Measurements from ENCODE around the gene COA8. TPM values are rescaled to one million over a fixed set of nuclear protein-coding genes. Genes with fewer than 3 reads are reported as not detected.

The COA8 gene
- polyA plus RNA-seq, 1 donor from 2014 or later = 169 TPM

GRCh38 chr14:103634156-103634555 is 71.4 kb downstream of the COA8 start:
- H3K4me2 ChIP-seq (ENCODE audit: low read length) = no peak overlapping the region
- peaks cover 4% of the 10 kb centered on the region for H3K36me3 ChIP-seq (ENCODE audit: insufficient read depth, low read length)
- no peak overlapping the region for H3K4me3 ChIP-seq (ENCODE audit: low read length)
- no peaks in the 10 kb centered on the region for H3K9me2 ChIP-seq (ENCODE audit: insufficient read depth, low read length)
- no peak overlapping the region for H2AFZ ChIP-seq (ENCODE audit: low read depth, low read length)
- no peaks in the 10 kb centered on the region for H3F3A ChIP-seq (ENCODE audit: insufficient read depth, low read length, poor library complexity, severe bottlenecking)
- H3K27ac ChIP-seq (ENCODE audit: low read length) = no peak overlapping the region
- H3K9me3 ChIP-seq (ENCODE audit: low read length) = no peaks in the 10 kb centered on the region
- H3K79me2 ChIP-seq (replicated peaks; ENCODE audit: insufficient read depth, low read length) = peaks cover 97% of the 10 kb centered on the region
- H4K20me1 ChIP-seq (ENCODE audit: insufficient read depth) = peaks cover 21% of the 10 kb centered on the region
- TF ChIP-seq, protein P1, sequence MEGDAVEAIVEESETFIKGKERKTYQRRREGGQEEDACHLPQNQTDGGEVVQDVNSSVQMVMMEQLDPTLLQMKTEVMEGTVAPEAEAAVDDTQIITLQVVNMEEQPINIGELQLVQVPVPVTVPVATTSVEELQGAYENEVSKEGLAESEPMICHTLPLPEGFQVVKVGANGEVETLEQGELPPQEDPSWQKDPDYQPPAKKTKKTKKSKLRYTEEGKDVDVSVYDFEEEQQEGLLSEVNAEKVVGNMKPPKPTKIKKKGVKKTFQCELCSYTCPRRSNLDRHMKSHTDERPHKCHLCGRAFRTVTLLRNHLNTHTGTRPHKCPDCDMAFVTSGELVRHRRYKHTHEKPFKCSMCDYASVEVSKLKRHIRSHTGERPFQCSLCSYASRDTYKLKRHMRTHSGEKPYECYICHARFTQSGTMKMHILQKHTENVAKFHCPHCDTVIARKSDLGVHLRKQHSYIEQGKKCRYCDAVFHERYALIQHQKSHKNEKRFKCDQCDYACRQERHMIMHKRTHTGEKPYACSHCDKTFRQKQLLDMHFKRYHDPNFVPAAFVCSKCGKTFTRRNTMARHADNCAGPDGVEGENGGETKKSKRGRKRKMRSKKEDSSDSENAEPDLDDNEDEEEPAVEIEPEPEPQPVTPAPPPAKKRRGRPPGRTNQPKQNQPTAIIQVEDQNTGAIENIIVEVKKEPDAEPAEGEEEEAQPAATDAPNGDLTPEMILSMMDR (IDR thresholded peaks at IDR 0.05; ENCODE audit: poor library complexity, severe bottlenecking) = no peak
- TF ChIP-seq RAD21 (conservative IDR thresholded peaks at IDR 0.05) (no peak), TAF1 (IDR thresholded peaks at IDR 0.05; ENCODE audit: low read depth) (no peak), MXI1 (conservative IDR thresholded peaks at IDR 0.05; ENCODE audit: poor library complexity, severe bottlenecking) (no peak), EP300 (conservative IDR thresholded peaks at IDR 0.05; ENCODE audit: poor library complexity, severe bottlenecking) (no peak), REST (IDR thresholded peaks at IDR 0.05; ENCODE audit: borderline replicate concordance) (no peak), EZH2 (IDR thresholded peaks at IDR 0.05; ENCODE audit: borderline replicate concordance, insufficient read depth, low read length, poor library complexity, severe bottlenecking) (no peak), SMC3 (conservative IDR thresholded peaks at IDR 0.05; ENCODE audit: poor library complexity) (no peak), POLR2AphosphoS5 (IDR thresholded peaks at IDR 0.05) (no peak)
- H3K27me3 ChIP-seq (ENCODE audit: insufficient read depth, low read depth, low read length) = no peaks in the 10 kb centered on the region
- H3K9ac ChIP-seq (ENCODE audit: low read length) = no peak overlapping the region

DNA sequence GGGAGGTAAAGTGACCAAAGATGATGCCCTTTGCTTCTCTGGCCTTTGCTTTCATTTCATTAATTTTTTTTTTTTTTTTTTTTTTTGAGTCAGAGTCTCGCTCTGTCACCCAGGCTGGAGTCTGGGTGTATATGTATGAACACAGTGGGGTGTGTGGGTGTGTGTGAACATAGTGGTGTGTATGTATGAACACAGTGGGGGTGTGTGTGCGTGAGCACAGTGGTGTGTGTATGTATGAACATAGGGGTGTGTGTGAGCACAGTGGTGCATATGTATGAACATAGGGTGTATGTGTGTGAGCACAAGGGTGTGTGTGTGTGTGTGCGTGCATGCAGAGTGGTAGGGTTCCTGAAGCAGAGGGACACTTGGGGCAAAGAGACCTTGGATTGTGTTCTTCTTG is 75.8 kb downstream of the COA8 start:
- no peaks in the 10 kb centered on the region for H3K27me3 ChIP-seq (ENCODE audit: insufficient read depth, low read depth, low read length)
- H2AFZ ChIP-seq (ENCODE audit: low read depth, low read length) = no peak overlapping the region
- H3K27ac ChIP-seq (ENCODE audit: low read length) = no peak overlapping the region
- peaks cover 21% of the 10 kb centered on the region for H4K20me1 ChIP-seq (ENCODE audit: insufficient read depth)
- no peak overlapping the region for H3K4me2 ChIP-seq (ENCODE audit: low read length)
- H3K9me3 ChIP-seq (ENCODE audit: low read length) = no peaks in the 10 kb centered on the region
- TF ChIP-seq, protein P1 (IDR thresholded peaks at IDR 0.05; ENCODE audit: poor library complexity, severe bottlenecking) = no peak
- TF ChIP-seq MXI1 (conservative IDR thresholded peaks at IDR 0.05; ENCODE audit: poor library complexity, severe bottlenecking) (no peak), POLR2AphosphoS5 (IDR thresholded peaks at IDR 0.05) (no peak), SMC3 (conservative IDR thresholded peaks at IDR 0.05; ENCODE audit: poor library complexity) (no peak), EZH2 (IDR thresholded peaks at IDR 0.05; ENCODE audit: borderline replicate concordance, insufficient read depth, low read length, poor library complexity, severe bottlenecking) (no peak), RAD21 (conservative IDR thresholded peaks at IDR 0.05) (no peak), REST (IDR thresholded peaks at IDR 0.05; ENCODE audit: borderline replicate concordance) (no peak), TAF1 (IDR thresholded peaks at IDR 0.05; ENCODE audit: low read depth) (no peak), EP300 (conservative IDR thresholded peaks at IDR 0.05; ENCODE audit: poor library complexity, severe bottlenecking) (no peak)
- H3K79me2 ChIP-seq (replicated peaks; ENCODE audit: insufficient read depth, low read length) = peaks cover 93% of the 10 kb centered on the region
- no peaks in the 10 kb centered on the region for H3F3A ChIP-seq (ENCODE audit: insufficient read depth, low read length, poor library complexity, severe bottlenecking)
- H3K9ac ChIP-seq (ENCODE audit: low read length) = no peak overlapping the region
- no peak overlapping the region for H3K4me3 ChIP-seq (ENCODE audit: low read length)
- H3K9me2 ChIP-seq (ENCODE audit: insufficient read depth, low read length) = no peaks in the 10 kb centered on the region
- peaks cover 4% of the 10 kb centered on the region for H3K36me3 ChIP-seq (ENCODE audit: insufficient read depth, low read length)
